Measurements from ENCODE around the gene NDUFB2. TPM values are rescaled to one million over a fixed set of nuclear protein-coding genes. Genes with fewer than 3 reads are reported as not detected.

NDUFB2 gene
- total and polyA plus RNA-seq, 2 of the 13 experiments (the other 11 are each of a cell fraction or from before 2014, with no cell fraction given): 206 to 221 TPM

DNA sequence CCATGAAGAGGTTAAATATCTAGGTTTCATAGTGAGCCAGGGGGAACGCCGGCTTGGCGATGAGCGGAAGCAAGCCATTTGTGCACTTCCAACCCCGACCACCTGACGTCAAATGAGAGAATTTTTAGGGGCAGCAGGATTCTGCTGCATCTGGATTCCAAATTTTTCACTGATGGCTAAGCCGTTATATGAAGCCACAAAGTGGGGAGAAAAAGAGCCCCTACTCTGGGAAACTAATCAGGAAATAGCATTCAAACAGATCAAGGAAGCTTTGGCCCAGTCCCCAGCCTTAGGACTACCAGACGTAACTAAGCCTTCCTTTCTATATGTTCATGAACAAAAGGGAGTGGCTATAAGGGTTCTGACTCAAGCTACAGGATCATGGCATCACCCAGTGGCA, 36.7 kb upstream of the NDUFB2 start:
- no peaks in the 10 kb centered on the region for H3K9me3 ChIP-seq (ENCODE audit: low read length)
- no peak for DNase-seq (ENCODE audit: low spot score)
- no peaks in the 10 kb centered on the region for H4K20me1 ChIP-seq (ENCODE audit: insufficient read depth, low read length)
- H3K27me3 ChIP-seq (ENCODE audit: control insufficient read depth in 1 of 2, insufficient read depth in 2 of 2, low read length in 2 of 2): peaks cover 0 to 12% of the 10 kb centered on the region in 2 experiments; a peak in 1 of 5 replicates
- no peak overlapping the region for H3K4me3 ChIP-seq (replicated peaks in 1 of 3; ENCODE audit: insufficient read depth in 1 of 3, low read depth in 2 of 3, low read length in 3 of 3)
- TF ChIP-seq, protein P1, sequence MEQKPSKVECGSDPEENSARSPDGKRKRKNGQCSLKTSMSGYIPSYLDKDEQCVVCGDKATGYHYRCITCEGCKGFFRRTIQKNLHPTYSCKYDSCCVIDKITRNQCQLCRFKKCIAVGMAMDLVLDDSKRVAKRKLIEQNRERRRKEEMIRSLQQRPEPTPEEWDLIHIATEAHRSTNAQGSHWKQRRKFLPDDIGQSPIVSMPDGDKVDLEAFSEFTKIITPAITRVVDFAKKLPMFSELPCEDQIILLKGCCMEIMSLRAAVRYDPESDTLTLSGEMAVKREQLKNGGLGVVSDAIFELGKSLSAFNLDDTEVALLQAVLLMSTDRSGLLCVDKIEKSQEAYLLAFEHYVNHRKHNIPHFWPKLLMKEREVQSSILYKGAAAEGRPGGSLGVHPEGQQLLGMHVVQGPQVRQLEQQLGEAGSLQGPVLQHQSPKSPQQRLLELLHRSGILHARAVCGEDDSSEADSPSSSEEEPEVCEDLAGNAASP (CRISPR knock-in tag; IDR thresholded peaks at IDR 0.05; ENCODE audit: borderline replicate concordance): no peak
- TF ChIP-seq, protein P2, sequence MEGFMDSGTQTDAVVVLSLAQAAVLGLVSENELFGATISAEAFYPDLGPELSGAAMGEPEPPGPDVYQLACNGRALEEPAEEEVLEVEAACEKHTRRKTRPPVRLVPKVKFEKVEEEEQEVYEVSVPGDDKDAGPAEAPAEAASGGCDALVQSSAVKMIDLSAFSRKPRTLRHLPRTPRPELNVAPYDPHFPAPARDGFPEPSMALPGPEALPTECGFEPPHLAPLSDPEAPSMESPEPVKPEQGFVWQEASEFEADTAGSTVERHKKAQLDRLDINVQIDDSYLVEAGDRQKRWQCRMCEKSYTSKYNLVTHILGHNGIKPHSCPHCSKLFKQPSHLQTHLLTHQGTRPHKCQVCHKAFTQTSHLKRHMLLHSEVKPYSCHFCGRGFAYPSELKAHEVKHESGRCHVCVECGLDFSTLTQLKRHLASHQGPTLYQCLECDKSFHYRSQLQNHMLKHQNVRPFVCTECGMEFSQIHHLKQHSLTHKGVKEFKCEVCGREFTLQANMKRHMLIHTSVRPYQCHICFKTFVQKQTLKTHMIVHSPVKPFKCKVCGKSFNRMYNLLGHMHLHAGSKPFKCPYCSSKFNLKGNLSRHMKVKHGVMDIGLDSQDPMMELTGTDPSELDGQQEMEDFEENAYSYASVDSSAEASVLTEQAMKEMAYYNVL (CRISPR knock-in tag; IDR thresholded peaks at IDR 0.05; ENCODE audit: borderline replicate concordance): no peak
- TF ChIP-seq ZKSCAN5 (CRISPR knock-in tag; IDR thresholded peaks at IDR 0.05) (no peak), SOX6 (IDR thresholded peaks at IDR 0.05) (no peak), SOX6 (CRISPR knock-in tag; IDR thresholded peaks at IDR 0.05) (no peak), ZNF460 (CRISPR knock-in tag; IDR thresholded peaks at IDR 0.05; ENCODE audit: borderline replicate concordance) (no peak), ONECUT2 (CRISPR knock-in tag; IDR thresholded peaks at IDR 0.05) (no peak)
- TF ChIP-seq, protein P3, sequence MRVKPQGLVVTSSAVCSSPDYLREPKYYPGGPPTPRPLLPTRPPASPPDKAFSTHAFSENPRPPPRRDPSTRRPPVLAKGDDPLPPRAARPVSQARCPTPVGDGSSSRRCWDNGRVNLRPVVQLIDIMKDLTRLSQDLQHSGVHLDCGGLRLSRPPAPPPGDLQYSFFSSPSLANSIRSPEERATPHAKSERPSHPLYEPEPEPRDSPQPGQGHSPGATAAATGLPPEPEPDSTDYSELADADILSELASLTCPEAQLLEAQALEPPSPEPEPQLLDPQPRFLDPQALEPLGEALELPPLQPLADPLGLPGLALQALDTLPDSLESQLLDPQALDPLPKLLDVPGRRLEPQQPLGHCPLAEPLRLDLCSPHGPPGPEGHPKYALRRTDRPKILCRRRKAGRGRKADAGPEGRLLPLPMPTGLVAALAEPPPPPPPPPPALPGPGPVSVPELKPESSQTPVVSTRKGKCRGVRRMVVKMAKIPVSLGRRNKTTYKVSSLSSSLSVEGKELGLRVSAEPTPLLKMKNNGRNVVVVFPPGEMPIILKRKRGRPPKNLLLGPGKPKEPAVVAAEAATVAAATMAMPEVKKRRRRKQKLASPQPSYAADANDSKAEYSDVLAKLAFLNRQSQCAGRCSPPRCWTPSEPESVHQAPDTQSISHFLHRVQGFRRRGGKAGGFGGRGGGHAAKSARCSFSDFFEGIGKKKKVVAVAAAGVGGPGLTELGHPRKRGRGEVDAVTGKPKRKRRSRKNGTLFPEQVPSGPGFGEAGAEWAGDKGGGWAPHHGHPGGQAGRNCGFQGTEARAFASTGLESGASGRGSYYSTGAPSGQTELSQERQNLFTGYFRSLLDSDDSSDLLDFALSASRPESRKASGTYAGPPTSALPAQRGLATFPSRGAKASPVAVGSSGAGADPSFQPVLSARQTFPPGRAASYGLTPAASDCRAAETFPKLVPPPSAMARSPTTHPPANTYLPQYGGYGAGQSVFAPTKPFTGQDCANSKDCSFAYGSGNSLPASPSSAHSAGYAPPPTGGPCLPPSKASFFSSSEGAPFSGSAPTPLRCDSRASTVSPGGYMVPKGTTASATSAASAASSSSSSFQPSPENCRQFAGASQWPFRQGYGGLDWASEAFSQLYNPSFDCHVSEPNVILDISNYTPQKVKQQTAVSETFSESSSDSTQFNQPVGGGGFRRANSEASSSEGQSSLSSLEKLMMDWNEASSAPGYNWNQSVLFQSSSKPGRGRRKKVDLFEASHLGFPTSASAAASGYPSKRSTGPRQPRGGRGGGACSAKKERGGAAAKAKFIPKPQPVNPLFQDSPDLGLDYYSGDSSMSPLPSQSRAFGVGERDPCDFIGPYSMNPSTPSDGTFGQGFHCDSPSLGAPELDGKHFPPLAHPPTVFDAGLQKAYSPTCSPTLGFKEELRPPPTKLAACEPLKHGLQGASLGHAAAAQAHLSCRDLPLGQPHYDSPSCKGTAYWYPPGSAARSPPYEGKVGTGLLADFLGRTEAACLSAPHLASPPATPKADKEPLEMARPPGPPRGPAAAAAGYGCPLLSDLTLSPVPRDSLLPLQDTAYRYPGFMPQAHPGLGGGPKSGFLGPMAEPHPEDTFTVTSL (CRISPR knock-in tag; IDR thresholded peaks at IDR 0.05; ENCODE audit: borderline replicate concordance): no peak
- TF ChIP-seq, protein P4, sequence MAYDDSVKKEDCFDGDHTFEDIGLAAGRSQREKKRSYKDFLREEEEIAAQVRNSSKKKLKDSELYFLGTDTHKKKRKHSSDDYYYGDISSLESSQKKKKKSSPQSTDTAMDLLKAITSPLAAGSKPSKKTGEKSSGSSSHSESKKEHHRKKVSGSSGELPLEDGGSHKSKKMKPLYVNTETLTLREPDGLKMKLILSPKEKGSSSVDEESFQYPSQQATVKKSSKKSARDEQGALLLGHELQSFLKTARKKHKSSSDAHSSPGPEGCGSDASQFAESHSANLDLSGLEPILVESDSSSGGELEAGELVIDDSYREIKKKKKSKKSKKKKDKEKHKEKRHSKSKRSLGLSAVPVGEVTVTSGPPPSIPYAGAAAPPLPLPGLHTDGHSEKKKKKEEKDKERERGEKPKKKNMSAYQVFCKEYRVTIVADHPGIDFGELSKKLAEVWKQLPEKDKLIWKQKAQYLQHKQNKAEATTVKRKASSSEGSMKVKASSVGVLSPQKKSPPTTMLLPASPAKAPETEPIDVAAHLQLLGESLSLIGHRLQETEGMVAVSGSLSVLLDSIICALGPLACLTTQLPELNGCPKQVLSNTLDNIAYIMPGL (CRISPR knock-in tag; IDR thresholded peaks at IDR 0.05; ENCODE audit: borderline replicate concordance in 1 of 2, low read depth in 1 of 2): no peak
- in situ Hi-C loops (cut with HindIII; ENCODE audit: extremely low pct_ligation_motif_present, low pct_unique_long_range_greater_than_20kb): no loop called here
- H3K27ac ChIP-seq (ENCODE audit: extremely low read length, insufficient read depth, low read length): no peak overlapping the region
- no peak for ATAC-seq
- 56% methylated on average over 8 of the region's 8 CpGs for WGBS (ENCODE audit: low lambda C conversion rate)
- ChIA-PET CTCF (ENCODE audit: low intra/inter-chr PET ratio, low total read pairs) (no interaction called here), POLR2A (no interaction called here)
- H3K79me2 ChIP-seq (ENCODE audit: insufficient read depth, low read length): no peaks in the 10 kb centered on the region
- H3K36me3 ChIP-seq (replicated peaks in 1 of 2; ENCODE audit: control insufficient read depth in 1 of 2, insufficient read depth in 2 of 2, low read length in 2 of 2): no peaks in the 10 kb centered on the region
- BruUV-seq (replicated peaks): no TSS peak
- intact Hi-C loops (cut with micrococcal nuclease; ENCODE audit: unreplicated experiment): loop anchor here (10.0 kb wide), 1 partner anchor 355 kb away; the partner anchor contains the start of gene MRPS33
- H2AFZ ChIP-seq (ENCODE audit: low read length): no peak overlapping the region
- no peak overlapping the region for H3K9ac ChIP-seq (ENCODE audit: insufficient read depth, low read depth, low read length)
- FAIRE-seq: no peak
- peaks cover 22% of the 10 kb centered on the region for H3K4me1 ChIP-seq (ENCODE audit: insufficient read depth, low read length)
- no peak overlapping the region for H3K4me2 ChIP-seq (ENCODE audit: low read depth, low read length)
